ENCODE results near the gene GTF2F2. TPM values are rescaled to one million over a fixed set of nuclear protein-coding genes. Genes with fewer than 3 reads are reported as not detected.

GTF2F2 gene
- total RNA-seq, 1 donor from 2014 or later = 19.9 TPM

DNA sequence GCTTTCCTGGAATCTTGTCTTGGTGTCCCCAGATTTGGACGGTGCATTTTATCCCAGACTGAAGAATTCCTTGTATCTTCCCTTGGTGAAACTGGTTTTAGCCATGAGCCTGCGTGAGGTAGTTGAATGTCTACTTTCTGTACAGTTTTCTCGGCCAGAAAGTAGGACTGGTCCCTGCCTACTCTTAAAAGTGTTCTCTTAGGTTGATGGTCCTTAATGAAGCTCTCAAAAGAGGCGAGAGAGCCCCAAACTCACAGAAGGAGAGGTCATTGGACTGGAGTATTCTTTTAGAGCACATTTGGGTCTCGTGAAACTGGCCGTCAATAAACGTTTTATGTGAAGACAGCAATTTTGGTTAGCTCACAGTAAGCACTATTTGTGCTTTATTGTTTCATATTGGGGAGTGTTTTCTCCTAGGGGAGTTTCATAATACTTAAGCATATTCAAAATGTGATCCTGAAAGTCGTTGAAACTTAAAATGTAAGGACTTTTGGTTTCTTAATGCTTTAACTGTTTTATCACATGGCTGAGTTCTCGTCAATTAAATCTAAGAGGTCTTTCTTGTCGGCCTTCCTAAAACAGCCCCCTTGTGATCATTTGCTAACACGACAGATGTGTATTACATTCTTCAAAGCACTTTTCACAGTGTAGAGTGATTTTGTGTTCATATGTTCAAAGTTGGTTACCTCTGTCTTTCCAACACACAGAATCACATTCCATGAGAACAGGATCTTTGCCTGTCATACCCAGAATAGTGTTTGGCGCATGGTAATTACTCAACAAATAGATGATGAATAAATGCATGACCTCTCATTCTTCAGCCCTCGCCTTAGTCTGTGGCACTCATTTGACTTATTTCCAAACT lies 889 bp downstream of the GTF2F2 start:
- intact Hi-C loops (cut with micrococcal nuclease) = loop anchor here (1.0 to 10.0 kb wide), 6 partner anchors 74 to 546 kb away; partner anchors contain the start of genes COG3, GPALPP1, NUFIP1 and TPT1

GRCh38 chr13:45122941-45123340 lies 2.6 kb downstream of the GTF2F2 start:
- intact Hi-C loops (cut with micrococcal nuclease) = loop anchor here (10.0 kb wide), 3 partner anchors 182 to 548 kb away; partner anchors contain the start of genes COG3 and TSC22D1

DNA sequence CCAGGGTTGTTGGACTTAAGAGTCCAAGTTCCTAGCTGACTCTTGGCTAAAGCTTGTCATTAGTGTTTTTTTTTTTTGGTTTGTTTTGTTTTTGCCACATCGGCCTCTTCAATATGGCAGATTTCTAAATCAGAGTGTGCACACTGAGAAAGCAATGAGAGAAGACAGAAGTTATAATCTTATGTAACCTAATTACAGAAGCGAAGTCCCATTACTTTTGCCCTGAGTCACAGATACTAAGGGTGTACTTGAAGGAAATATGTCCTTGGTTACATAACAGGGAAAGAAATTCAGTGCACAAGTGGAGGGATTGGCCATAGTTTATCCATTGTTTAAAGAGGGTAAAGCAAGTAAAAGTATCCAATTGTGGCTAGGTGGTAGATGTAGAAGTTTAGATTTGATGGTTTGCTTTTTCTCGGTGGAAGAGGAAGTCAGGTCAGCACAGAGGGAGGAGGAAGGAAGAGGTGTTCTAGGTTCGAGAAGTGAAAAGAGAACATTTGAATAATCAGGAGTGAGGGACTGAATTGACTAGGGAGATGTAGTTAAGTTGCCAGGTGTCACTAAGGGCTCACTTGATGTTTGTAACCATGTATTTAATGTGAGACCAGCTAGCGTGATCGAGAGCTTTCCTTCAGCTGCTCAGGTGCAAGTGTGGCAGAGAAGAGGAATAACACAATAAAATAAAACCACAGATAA lies 12.2 kb downstream of the GTF2F2 start:
- intact Hi-C loops (cut with micrococcal nuclease) = no loop called here

GRCh38 chr13:45133396-45134118 lies 13.2 kb downstream of the GTF2F2 start:
- intact Hi-C loops (cut with micrococcal nuclease) = no loop called here

- intact Hi-C loops (cut with micrococcal nuclease) = no loop called here
These were observed 16.6 kb downstream of the GTF2F2 start for GRCh38 chr13:45136741-45137504.

DNA sequence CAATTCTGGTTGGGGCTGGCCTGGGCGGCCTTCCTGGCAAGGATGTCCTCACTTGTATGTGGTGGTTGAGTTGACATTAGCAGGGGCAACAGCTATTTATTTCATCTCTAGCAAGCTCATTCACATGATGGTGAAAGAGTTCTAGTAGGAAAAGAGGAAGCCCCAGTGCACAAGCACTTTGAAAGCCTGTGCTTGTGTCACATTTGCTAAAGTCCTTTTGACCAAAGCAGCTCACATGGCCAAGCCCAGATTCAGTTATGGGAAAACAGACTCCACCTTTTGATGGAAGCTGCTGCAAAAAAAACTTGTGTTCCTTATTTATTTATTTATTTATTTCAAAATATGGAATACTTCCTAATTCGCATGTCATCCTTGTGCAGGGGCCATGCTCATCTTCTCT lies 17.2 kb downstream of the GTF2F2 start:
- intact Hi-C loops (cut with micrococcal nuclease) = no loop called here

GRCh38 chr13:45138282-45138681 lies 18.0 kb downstream of the GTF2F2 start:
- intact Hi-C loops (cut with micrococcal nuclease) = no loop called here

DNA sequence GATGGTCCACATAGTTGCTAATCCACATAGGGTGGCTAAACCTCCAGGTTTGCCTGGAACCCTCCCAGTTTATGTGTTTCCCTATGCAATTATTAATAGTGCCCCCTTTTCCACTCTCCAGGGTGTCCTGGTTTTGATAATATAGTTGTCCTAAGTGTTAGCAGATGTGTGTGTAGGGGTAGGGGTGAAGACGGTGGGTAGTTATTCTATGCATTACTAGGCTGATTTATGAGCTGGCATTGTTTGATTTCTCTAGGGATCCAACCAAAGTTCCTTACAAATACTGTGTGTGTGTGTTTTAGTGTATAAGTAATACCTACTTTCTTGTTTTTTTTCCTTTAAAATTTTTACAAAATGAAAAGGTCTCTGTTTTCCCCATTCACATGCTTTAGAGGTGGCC lies 21.1 kb downstream of the GTF2F2 start:
- intact Hi-C loops (cut with micrococcal nuclease) = no loop called here

- intact Hi-C loops (cut with micrococcal nuclease) = no loop called here
These were observed 22.4 kb downstream of the GTF2F2 start for GRCh38 chr13:45142440-45143345.

GRCh38 chr13:45143346-45143751 lies 23.0 kb downstream of the GTF2F2 start:
- intact Hi-C loops (cut with micrococcal nuclease) = no loop called here

- intact Hi-C loops (cut with micrococcal nuclease) = no loop called here
These were observed 29.7 kb downstream of the GTF2F2 start for GRCh38 chr13:45149964-45150363.

DNA sequence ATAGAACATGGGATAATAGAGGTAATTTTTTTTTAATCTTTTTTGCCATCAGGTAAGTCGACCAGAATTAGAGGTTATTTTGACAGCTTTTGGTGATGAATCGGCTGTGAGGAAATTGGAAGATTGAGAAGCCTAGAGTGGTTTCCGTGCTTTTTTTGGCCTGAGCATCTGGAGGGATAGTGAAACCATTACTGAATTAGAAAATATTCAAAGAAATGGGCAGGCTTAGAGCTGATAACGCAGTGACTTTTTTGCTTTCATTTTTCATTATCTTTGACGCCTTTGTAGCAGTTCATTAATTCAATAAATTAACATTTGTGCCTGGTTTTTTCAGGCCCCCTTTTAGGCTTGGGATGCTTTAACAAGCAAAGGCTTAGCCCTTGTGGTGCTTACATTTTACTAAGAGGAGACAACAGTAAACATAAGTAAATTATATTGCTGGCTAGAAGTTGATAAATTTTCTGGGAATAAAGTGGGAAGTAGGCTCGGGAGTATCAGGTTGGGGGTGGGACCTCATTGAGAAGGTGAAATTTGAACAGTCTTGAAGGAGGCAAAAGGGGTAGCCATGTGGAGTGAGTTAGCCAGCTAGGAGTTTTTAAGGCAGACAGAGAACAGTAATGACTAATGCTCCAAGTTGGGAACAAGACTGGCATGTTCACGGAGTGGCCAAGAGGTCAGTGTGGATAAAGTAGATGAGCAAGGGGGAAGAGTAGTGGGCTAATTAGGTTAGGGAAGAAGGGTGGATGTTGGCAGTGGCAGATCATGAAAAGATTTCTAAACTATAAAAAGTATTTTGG lies 36.5 kb downstream of the GTF2F2 start:
- intact Hi-C loops (cut with micrococcal nuclease) = no loop called here

DNA sequence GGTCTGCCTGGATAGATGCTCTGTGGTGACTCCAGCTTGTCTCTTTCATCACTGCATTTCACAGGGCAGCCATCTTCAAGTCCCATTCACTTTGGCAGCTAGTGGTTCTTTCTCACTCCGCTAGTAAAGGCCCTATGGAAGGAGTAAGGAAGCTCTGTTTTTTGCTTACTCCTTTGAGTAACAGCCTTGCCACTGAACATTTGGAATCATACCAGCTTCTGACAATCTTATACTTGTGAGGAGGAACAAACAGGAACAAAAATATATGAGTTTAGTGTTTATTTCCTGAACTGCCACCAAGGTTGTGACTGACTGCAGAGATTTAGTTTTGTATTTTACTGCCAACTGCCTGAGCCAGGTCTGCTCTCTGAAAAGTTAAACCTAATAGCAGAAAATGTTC lies 41.9 kb downstream of the GTF2F2 start:
- intact Hi-C loops (cut with micrococcal nuclease) = no loop called here

DNA sequence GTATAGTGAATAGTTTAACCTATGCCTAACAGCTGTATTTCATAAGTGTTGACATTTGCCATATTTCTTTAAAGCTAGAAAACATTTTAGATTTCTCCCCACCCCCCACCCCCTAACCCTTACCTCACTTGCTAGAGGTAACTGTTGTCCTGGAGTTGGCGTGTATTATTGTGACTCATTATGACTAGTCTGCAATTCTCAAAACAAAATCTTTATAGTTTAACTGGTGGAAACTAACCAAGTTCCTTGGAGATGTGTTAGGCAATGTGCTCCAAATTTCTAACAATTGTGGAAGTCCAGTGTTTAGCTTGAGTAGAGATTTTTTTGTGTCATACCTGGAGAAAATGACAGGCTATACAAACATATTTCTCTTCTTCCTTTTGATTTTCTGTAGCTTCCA lies 42.5 kb downstream of the GTF2F2 start:
- intact Hi-C loops (cut with micrococcal nuclease) = no loop called here

GRCh38 chr13:45166858-45167257 lies 46.5 kb downstream of the GTF2F2 start:
- intact Hi-C loops (cut with micrococcal nuclease) = no loop called here

- intact Hi-C loops (cut with micrococcal nuclease) = no loop called here
These were observed 47.6 kb downstream of the GTF2F2 start for GRCh38 chr13:45167611-45168554.

DNA sequence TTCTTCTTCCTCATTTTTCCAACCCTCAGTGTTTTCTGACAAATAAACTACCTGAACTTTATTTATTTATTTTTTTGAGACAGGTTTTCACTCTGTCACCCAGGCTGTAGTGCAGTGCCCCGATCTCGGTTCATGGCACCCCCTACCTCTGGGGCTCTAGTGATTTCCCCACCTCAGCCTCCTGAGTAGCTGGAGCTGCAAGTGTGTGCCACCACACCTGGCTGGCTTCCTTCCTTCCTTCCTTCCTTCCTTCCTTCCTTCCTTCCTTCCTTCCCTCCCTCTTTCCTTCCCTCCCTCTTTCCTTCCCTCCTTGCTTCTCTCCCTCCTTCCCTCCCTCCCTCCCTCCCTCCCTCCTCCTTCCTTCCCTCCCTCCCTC lies 48.2 kb downstream of the GTF2F2 start:
- intact Hi-C loops (cut with micrococcal nuclease) = no loop called here

GRCh38 chr13:45174478-45174877 lies 54.2 kb downstream of the GTF2F2 start:
- intact Hi-C loops (cut with micrococcal nuclease) = no loop called here
